Adrenal gland (tissue), 5 donors: ENCODE data around the gene WT1.

Experiments
- POLR2A ChIP-seq, 2 donors: fragments of 450-650 bp; IDR thresholded peaks; one replicate each; pipeline ENCODE4 v1.6.1; 2017; ENCODE audit warnings: antibody characterized with exemption in 2 of 2, mild to moderate bottlenecking in 2 of 2, moderate library complexity in 1 of 2
- TF ChIP-seq, protein P1 (sequence below), 6 experiments: fragments of 450-650 bp in 4 of 6; fragments of 200-600 bp in 2 of 6; sonication (generic) in 1 of 6; IDR thresholded peaks; 1 replicate in 5 of 6; 2 replicates in 1 of 6; pipeline versions ENCODE4 v1.5.1 to v1.8.0; 2016 to 2021; ENCODE audit warnings: antibody characterized with exemption in 6 of 6, mild to moderate bottlenecking in 2 of 6, moderate library complexity in 1 of 6
- donor health status: DM: no; HTN: no; CAD: no.

DNA sequence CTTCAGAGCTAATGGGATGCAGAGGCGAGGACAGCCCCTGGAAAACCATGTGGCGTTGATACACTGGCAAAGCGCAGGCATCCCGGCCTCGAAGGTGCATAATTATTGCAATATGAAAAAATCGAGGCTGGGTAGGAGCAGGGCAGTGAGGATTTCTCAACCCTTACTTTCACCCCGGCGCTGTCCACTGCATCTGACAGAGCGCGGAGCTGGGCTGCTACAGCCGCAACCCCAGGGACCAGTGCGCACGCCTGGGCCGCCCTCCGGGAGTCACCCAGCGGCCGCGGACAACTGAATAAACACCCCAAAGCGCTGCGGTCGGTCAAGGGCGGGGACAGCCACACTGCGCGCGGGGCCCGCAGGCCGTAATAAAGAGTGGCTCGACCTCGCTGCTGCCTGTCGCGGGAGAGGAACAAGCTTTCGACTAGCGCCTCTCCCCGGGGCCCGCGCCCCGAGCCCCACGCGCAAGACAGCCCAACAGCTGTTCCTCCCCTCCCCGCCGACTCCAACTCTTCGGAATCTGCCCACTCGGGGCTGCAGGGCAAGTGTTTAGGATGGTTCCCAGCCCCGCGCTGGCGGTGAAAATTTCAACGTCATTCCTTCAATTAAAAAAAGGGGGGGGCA, 3.6 kb upstream of the WT1 start:
- TF ChIP-seq, protein P1, sequence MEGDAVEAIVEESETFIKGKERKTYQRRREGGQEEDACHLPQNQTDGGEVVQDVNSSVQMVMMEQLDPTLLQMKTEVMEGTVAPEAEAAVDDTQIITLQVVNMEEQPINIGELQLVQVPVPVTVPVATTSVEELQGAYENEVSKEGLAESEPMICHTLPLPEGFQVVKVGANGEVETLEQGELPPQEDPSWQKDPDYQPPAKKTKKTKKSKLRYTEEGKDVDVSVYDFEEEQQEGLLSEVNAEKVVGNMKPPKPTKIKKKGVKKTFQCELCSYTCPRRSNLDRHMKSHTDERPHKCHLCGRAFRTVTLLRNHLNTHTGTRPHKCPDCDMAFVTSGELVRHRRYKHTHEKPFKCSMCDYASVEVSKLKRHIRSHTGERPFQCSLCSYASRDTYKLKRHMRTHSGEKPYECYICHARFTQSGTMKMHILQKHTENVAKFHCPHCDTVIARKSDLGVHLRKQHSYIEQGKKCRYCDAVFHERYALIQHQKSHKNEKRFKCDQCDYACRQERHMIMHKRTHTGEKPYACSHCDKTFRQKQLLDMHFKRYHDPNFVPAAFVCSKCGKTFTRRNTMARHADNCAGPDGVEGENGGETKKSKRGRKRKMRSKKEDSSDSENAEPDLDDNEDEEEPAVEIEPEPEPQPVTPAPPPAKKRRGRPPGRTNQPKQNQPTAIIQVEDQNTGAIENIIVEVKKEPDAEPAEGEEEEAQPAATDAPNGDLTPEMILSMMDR (IDR thresholded peaks at IDR 0.05), result no peak
- TF ChIP-seq POLR2A (IDR thresholded peaks at IDR 0.05), result no peak
